HG03280 (cell line): ENCODE results near the gene PPP5C.
"Not testable (repeated sequence)": the region's sequence is repeated elsewhere in the genome, so short reads cannot be mapped to it uniquely, and the experiment has no call there.

Experiments used
- ATAC-seq: cut with Tn5 transposase; IDR thresholded peaks from one replicate; pipeline ENCODE4 v1.9.1; 2021; ENCODE audit warnings: mild to moderate bottlenecking, moderate library complexity; ENCODE audit not compliant: unreplicated experiment

Gene PPP5C

GRCh38 chr19:46428239-46429135 lies 81.6 kb downstream of the PPP5C start, which contains the start of gene PNMA8C:
Gene PNMA8C, minus strand, starts transcription at chr19:46428936. Its CDS starts 577 bp downstream, at chr19:46428359.
- ATAC-seq = no peak

- no peak for ATAC-seq
These were observed 83.1 kb downstream of the PPP5C start for GRCh38 chr19:46429999-46430398.

- no peak for ATAC-seq
These were observed 84.9 kb downstream of the PPP5C start for GRCh38 chr19:46431824-46432223.

DNA sequence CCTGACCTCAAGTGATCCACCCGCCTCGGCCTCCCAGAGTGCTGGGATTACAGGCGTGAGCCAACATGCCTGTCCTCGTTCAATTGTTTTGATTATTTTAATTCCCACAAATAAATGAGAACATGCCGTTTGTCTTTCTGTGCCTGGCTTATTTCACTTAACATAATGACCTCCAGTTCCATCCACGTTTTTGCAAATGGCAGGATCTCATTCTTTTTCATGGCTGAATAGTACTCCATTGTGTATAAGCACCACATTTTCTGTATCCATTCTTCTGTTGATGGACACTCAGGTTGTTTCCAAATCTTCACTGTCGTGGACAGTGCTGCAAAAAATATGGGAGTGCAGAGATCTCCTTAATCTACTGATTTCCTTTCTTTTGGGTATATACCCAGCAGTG lies 86.6 kb downstream of the PPP5C start:
- not testable (repeated sequence) for ATAC-seq

GRCh38 chr19:46435009-46435408 lies 88.1 kb downstream of the PPP5C start:
- ATAC-seq = no peak

GRCh38 chr19:46435689-46436088 lies 88.8 kb downstream of the PPP5C start:
- ATAC-seq = not testable (repeated sequence)
